Hematopoietic multipotent progenitor cell treated with erythropoietin and hydrocortisone succinate and interleukin-3 and kit ligand, for 17 days (in vitro differentiated cells): ENCODE results near the gene ACOT6.
"Not testable (repeated sequence)": the region's sequence is repeated elsewhere in the genome, so short reads cannot be mapped to it uniquely, and the experiment has no call there.

ENCODE experiments used
- DNase-seq: peaks from one replicate; pipeline ENCODE4 v3.0.0-alpha.2; 2015; ENCODE audit warnings: low spot score

Gene ACOT6

DNA sequence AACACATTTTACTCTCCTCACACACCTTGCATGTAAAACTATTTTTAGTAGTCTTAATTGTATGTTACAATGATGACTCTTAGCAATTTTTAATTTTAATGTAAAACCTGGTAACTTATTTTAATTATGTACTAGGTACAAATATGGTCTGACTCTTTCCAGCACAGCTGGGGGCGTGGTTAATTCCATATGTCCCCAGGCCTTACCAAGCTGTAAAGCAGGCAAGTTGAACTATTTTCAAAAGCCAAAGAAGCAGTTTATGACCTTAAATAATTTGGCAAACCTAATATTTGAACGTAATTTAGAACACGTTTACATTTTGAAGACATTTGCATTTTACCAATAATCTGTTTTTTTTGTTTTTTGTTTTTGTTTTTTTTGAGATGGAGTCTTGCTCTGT is 9.3 kb upstream of the ACOT6 start:
- DNase-seq, result no peak

DNA sequence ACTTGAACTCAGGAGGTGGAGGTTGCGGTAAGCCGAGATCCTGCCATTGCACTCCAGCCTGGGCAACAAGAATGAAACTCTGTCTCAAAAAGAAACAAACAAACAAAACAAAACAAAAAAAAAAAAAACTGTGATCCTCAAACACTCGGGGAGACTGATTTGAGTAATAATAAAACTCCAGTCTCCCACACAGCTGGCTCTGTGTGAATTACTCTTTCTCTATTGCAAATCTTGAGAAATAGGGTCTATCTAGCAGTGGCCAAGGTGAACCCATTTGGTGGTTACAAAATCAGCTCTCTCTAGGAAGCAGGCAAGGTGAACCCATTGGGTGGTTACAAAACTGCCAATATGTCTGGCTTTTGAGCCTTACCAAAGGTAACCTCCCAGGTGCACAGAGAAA is 6.0 kb upstream of the ACOT6 start:
- DNase-seq, result no peak

DNA sequence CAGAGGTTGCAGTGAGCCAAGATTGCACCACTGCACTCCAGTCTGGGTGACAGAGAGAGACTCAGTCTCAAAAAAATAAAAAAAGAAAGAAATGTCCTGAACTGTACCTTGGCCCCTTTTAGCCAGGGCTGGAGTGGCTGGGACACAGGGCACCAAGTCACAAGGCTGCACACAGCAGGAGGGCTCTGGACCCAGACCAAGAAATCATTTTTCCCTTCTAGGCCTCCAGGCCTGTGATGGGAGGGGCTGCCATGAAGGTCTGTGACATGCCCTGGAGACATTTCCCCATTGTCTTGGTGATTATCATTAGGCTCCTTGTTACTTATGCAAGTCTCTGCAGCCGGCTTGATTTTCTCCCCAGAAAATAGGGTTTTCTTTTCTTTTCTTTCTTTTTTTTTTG is 5.1 kb upstream of the ACOT6 start:
- DNase-seq, result no peak

DNA sequence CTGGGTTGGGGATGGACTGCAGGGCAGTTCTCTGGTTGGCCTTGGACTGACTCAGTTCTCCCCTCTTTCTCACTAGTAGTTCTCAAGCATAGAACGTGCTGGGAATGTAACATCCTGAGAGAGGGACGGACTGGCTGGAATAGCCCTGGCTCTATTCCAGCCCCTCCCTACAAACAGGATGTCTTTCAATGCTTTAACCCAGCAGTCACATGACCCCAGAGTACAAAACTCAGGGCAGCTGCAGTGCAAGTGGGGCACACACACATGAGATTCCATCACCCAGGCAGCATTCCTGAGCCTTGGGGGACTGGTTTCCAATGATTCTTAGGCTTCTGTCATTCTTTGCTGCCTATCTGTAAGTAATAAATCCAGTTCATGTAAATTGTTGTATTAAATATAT is 1.6 kb upstream of the ACOT6 start:
- no peak for DNase-seq

DNA sequence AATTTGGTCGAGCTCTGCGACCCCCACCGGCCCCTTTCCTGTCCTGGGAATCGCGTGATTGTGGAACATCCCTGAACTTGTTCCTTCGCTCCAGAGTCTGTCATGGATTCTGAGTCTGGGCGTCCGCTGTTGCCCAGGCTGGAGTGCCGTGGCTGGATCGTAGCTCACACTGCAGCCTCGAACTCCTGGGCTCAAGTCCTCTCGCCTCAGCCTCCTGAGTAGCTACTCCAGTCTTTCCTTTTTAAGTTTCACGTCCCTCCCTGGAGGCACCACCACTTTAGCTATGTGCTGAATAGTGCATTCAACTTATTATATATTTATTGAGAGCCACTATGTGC is 698 bp downstream of the ACOT6 start:
- no peak for DNase-seq

DNA sequence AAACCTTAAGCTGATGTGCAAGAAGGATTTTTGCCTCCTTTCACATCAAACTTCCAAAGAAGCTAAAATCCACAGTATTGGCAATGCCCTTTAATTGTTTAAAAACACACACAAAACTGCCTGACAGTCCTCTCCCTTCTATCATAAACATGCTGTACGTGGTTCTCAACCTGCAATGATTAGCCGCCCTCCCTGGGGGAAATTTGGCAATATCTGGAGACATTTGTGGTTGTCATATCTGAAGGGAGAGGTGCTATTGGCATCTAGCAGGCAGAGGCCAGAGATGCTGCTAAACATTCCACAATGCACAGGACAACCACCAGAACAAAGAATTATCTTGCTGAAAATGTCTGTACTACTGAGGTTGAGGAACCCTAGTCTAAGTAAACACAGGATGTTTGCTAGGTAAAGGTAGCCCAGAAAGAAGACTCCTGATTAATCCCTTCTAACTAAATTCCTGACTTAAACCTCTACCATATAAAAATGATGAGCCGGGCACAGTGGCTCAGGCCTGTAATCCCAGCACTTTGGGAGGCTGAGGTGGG is 1.2 kb downstream of the ACOT6 start:
- DNase-seq, result no peak

DNA sequence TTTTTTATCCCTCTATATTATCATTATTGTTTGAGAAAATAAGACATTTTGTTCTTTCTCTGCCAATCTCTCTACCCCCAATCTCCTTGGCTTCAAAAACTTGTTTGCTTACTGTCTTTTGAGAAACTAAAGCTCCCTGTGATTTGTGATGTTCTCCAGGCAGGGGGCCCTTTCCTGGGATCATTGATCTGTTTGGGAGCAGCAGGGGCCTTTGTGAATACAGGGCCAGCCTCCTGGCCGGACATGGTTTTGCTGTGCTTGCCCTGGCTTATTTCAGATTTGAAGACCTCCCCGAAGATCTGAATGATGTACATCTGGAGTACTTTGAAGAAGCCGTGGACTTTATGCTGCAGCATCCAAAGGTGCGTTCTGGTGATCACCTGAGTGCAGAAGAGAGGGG is 4.5 kb downstream of the ACOT6 start:
- no peak for DNase-seq

DNA sequence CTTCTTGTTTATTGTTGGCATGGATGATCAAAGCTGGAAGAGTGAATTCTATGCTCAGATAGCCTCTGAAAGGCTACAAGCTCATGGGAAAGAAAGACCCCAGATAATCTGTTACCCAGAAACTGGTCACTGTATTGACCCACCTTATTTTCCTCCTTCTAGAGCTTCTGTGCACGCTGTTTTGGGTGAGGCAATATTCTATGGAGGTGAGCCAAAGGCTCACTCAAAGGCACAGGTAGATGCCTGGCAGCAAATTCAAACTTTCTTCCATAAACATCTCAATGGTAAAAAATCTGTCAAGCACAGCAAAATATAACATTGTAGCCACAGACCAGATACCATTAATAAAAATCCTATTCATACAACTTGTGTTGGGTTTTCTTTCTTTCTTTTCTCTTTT is 7.2 kb downstream of the ACOT6 start:
- DNase-seq, result no peak

DNA sequence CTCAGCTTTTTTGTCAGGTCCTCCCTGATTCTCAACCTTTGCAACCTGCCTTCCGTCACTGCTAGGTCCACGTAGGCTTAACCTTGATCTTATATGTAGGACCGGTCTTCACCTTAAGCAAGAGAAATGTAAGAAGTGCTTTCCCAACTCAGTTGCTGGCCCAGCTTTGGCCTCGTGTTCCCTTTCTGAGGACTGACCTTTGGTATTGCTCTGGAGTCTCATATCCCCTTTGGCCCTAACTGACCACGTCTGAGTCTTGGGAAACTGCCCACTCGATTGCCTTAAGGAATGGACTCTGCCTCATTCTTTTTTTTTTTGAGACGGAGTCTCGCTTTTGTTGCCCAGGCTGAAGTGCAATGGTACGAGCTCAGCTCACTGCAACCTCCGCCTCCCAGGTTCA is 8.0 kb downstream of the ACOT6 start:
- no peak for DNase-seq

DNA sequence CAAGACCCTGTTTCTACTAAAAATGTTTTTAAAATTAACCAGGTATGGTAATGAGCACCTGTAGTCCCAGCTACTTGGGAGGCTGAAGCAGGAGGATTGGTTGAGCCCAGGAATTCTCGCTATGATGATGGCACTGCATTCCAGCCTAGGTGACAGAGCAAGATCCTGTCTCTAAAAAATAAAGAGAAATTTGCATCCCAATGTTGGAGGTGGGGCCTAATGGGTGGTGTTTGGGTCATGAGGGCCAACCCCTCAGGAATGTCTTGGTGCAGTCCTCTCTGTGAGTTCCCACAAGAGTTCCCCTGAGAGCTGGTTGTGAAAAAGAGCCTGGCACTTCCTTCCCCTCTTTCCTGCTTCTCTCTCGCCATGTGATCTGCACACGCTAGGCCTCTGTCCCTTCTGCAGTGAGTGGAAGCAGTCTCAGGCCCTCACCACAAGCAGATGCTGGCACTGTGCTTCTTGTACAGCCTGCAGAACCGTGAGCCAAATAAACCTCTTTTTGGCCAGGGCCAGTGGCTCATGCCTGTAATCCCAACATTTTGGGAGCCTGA is 11.3 kb downstream of the ACOT6 start:
- no peak for DNase-seq

DNA sequence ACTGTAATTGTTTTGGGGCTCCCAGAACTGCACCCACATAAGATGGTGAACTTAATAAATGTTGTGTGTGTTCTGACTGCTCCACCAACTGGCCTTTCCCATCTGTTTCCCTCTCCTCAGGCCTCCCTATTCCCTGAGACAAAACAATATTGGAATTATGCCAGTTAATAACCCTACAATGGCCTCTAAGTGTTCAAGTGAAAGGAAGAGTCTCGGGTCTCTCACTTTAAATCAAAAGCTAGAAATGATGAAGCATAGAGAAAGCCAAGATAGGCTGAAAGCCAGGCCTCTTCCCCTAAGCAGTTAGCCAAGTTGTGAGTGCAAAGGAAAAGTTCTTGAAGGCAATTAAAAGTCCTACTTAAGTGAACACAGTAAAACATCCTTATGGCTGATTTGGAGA is 13.4 kb downstream of the ACOT6 start:
- no peak for DNase-seq

DNA sequence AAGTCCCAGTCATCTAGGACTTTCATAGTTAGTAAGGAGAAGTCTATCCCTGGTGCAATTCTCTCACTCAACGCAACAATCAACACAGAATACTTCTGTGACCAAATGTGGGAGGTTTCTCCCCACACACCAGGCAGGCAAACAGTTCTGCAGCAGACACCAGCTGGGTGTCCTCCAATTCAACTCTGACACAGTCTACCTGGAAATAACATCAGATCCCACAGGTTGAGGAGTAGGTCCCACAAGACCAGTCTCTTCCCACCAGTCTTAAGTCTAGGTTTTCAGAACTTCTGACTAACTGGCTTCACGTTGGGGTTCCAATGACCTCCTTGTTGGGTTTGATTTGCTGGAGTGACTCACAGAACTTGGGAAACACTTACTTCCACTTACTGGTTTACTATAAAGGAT is 14.8 kb downstream of the ACOT6 start:
- no peak for DNase-seq

DNA sequence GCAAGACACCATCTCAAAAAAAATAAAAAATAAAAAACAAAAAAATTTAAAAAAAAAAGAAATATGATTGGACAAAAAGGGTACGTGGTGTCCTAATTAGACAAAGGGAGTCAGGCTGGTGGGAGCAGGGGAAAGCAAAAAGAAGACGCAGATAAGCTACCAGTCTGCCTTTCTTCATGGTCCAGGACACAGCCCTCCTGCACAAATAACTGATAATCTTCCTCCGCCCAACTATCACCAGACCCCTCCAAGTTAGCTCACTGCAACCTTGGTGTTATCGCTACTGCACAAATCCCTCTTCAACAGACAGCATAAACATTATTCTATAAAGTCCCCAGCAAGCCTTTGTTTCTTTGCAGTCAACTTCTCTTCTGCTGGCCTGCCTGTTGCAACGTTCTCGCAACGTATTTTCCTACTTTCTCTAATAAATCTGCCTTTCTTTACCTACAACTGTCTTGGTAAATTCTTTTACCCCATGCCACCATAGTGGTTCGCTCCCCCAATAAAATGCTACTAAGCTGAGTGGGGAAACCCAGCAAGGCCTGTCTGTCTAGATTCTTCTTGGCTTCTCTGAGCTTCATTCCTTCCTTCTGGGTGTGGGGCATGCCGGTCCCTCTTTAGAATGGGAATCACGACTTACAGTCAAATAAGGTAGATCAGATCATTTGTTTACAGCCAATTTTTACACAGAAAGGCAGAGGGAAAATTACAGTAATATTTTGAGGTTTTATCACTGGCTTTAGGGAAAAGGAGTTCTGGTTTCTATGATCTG is 17.9 kb downstream of the ACOT6 start:
- no peak for DNase-seq

DNA sequence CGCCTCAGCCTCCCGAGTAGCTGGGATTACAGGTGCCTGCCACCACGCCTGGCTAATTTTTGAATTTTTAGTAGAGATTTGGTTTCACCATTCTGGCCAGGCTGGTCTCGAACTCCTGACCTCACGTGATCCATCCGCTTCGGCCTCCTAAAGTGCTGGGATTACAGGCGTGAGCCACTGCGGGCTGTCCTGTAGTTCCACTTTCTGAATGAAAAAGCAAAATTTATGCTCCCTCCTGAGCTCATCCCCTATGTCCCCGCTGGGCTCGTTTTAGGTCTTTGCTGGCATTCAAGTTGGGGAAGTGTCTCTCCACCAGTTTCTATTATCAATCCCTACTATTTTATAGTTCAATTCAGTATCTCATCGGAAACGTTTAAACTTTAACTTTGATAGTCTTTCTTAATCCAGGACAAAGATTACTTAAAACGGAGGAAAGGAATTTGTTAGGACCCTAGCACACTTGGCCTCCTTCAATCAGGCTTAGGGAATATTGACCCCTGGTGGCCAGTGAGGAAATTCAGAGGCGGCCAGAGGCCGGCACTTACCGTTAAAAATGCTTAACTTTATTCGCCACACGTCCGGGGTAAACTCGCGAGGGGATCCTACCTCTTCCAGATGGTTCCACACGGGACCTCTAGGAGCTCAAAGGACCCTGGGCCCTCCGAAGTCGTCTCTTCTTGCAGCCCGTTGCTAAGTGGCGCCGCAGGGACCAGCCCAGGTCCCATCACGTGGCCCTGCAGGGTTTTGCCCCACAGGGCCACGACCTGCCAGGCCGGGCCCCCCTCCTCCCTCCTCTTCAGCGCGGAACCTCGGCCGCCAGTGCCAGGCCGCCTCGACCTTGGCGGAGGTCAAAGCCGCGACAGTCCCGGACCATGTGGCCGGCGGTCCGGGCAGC is 21.0 kb downstream of the ACOT6 start:
- DNase-seq, result peak; percentile 61

DNA sequence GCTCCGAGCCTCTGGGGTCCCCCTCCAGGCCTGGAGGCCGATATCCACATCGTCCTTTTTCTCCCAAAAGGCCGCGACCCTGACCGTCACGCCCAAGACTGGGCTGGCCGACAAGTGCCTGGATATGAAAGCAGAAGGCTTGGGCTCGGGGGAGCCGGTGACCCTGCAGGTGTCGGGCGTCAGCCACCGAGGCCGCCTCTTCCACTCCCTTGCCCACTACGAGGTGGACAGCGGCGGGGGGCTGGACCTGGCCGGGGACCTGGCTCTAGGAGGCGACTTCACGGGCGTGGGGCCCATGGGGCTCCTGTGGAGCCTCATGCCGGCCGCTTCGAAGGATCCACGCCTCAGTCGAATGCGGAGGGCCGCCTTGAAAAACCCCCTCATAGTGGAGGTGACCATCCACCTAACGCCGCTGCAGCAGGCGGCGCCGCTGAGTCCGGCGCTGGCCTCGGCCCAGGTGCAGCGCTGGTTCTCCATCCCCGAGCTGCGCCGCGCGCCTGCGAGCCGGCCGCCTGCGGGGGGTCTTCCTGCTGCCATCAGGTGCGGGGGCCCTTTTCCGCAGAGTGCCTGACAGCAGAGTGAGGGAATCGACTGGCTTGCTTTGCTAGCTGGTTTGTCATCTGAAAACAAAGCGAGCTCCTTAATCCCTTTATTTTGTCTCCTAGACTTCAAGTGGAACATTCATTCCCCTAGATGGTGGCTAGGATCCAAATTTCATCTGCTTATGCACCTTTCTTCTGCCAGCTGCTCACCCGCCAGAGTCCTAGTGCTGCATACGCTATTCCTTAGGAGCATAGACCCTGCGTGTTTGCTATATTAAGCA is 21.9 kb downstream of the ACOT6 start:
- no peak for DNase-seq

DNA sequence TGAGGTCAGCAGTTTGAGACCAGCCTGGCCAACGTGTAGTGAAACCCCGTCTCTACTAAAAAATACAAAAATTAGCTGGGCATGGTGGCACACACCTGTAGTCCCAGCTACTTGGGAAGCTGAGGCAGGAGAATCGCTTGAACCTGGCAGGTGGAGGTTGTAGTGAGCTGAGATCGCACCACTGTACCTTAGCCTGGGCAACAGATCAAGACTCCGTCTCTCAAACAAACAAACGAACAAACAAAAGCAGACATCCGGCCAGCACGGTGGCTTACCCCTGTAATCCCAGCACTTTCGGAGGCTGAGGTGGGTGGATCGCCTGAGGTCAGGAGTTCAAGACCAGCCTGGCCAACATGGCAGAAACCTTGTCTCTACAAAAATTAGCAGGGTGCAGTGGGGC is 24.0 kb downstream of the ACOT6 start:
- DNase-seq, result not testable (repeated sequence)

DNA sequence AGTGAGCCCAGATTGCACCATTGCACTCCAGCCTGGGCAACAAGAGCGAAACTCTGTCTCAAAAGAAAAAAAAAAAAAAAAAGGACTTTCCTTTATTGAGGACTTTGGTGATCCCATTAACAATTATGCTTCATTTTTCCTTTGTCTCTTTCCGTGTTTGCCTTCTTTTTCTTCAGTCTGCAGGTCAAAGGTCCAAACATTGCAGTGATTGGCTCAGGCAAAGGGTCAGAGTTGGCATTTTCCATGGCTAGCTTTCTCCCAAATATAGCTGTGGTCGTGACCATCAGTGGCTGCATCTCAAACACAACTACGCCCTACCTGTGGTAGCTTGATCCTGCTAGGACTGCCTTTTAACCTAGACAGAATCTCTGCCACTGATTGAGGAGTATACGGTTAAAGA is 25.5 kb downstream of the ACOT6 start:
- DNase-seq, result no peak

DNA sequence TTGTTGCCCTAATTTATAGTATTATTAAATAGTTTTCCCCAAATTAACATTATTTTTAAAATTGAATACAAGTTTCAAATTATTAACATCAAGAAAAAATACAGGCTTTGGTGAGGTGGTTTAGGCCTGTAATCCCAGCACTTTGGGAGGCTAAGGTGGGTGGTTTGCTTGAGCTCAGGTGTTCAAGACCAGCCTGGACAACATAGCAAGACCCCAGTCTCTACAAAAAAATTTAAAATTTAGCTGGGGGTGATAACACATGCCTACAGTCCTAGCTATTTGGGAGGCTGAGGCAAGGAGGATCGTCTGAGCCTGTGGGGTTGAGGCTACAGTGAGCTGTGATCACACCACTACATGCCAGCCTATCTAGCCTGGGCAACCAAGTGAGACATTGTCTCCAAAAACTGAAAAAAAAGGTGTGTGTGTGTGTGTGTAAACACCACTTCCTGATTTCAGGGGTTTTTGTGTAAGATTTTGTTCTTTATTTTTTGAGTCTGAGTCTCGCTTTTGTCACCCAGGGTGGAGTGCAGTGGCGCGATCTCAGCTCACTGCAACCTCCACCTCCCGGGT is 28.6 kb downstream of the ACOT6 start:
- no peak for DNase-seq

DNA sequence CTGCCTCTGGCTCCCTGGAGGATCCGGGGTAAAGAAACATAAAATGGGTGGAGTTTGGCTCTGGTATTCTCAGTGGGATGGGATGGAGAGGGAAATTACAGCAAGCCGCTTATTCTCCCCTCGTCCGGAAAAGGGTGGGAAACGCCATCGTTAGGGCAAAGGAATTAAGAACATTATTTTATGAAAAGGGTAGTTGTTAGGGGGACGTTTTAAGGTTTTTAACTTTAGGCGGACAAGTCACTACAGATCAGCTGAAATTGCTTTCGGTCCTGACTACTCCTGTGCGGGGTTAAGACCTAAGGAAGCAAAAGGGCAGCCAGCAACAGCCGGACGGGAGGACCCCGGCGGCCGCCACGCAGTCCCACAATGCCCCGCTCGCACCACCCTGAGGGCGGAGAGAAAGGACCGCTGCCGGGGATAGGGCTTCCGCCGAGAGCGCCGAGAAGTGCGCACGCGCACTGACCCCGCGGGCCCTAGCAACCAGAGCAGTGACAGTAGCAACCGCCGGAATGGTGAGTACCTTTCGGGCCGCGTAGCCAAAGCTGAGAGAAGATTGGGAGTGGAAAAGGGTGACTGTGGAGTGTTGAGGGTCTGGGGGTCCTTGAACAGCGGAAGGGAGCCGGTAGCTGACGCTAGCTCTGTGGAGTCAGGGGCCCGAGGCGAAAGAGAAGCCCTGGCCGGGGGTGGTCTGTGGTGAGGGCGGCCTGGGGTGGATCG is 32.4 kb downstream of the ACOT6 start, which contains the start of gene DNAL1:
Gene DNAL1, plus strand, starts transcription at position 456 of the 717 bp plus-strand sequence. Its CDS starts 54 bp downstream, at position 510.
- peak; percentile 89 for DNase-seq

DNA sequence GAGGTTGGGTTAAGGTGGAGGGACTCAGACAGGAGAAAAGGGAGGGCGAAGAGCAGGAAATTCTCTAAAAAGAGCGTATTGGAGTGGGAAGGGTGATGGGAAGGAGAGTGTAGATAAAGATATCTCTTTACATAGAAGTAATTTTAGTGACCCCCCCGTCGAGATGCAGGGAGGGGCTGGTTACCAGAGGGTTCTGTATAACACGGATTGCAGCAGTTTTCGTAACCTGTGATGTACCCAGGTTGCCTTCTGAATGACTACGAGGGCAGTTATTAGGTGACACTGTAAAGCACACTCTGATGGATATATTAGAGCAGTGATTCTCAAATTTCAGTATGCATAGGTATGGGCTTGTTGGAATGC is 32.9 kb downstream of the ACOT6 start:
- peak; percentile 12 for DNase-seq

DNA sequence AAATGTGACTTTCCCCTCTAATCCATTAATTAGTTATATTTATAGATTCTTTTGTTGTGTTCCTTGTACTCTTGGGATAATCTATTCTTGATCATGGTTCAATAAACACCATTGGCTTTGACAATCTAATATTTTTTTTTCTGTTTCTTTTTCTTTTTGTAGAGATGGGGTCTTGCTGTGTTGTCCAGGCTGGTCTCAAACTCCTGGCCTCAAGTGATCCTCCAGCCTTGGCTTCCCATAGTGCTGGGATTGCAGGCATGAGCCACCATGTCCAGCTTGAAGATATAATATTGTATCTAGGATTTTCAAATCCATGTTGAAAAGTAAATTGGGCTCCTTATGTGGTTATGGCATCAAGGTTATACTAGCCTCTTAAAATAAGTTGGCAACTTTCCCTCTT is 38.7 kb downstream of the ACOT6 start:
- no peak for DNase-seq
